HCT116 (cell line): Measurements from ENCODE around the gene RFPL3.

Experiments used
- CEBPB ChIP-seq: IDR thresholded peaks from 2 replicates; pipeline ENCODE4 v1.6.1; 2012; ENCODE audit warnings: low read depth
- EGR1 ChIP-seq: IDR thresholded peaks from 2 replicates; pipeline ENCODE4 v1.6.1; 2012; ENCODE audit warnings: low read depth
- EZH2 ChIP-seq: fragments of 200-600 bp; sonication (generic); IDR thresholded peaks from 2 replicates; pipeline ENCODE4 v1.6.1; 2017; ENCODE audit warnings: antibody characterized with exemption, mixed run types
- EZH2phosphoT487 ChIP-seq: fragments of 200-600 bp; IDR thresholded peaks from 2 replicates; pipeline ENCODE4 v1.6.1; 2018; ENCODE audit warnings: antibody characterized with exemption, borderline replicate concordance
- JUND ChIP-seq: IDR thresholded peaks from 2 replicates; pipeline ENCODE4 v1.6.1; 2012
- MAX ChIP-seq: IDR thresholded peaks from 2 replicates; pipeline ENCODE4 v1.6.1; 2012
- POLR2A ChIP-seq: IDR thresholded peaks from 2 replicates; pipeline ENCODE4 v1.7.0; 2011; ENCODE audit warnings: borderline replicate concordance; ENCODE audit not compliant: insufficient read depth, insufficient read length; ENCODE audit errors: extremely low read depth
- POLR2AphosphoS5 ChIP-seq: IDR thresholded peaks from 2 replicates; pipeline ENCODE4 v1.6.1; 2011; ENCODE audit warnings: mild to moderate bottlenecking, low read depth, low read length, moderate library complexity
- REST ChIP-seq: IDR thresholded peaks from 2 replicates; pipeline ENCODE4 v1.6.1; 2012; ENCODE audit warnings: low read depth
- SP1 ChIP-seq: IDR thresholded peaks from 2 replicates; pipeline ENCODE4 v1.6.1; 2012; ENCODE audit warnings: low read depth
- TCF7L2 ChIP-seq: IDR thresholded peaks from 2 replicates; pipeline ENCODE4 v1.7.0; 2011; ENCODE audit warnings: borderline replicate concordance, inconsistent platforms; ENCODE audit not compliant: insufficient read depth, insufficient read length; ENCODE audit errors: extremely low read depth
- ZFX ChIP-seq: fragments of 450-650 bp; IDR thresholded peaks from 2 replicates; pipeline ENCODE4 v1.6.1; 2017
- ZNF274 ChIP-seq: fragments of 200-500 bp; sonication (Bioruptor generic); IDR thresholded peaks from 2 replicates; pipeline ENCODE4 v1.6.1; 2014; ENCODE audit warnings: mild to moderate bottlenecking, low read depth, low read length, inconsistent platforms
- TF ChIP-seq, protein P1 (sequence below), 3 experiments: fragments of 200-600 bp in 1 of 3; sonication (generic) in 1 of 3; IDR thresholded peaks in 2 of 3; conservative IDR thresholded peaks in 1 of 3; 2 replicates each; pipeline ENCODE4 v1.5.1; 2012 to 2017; ENCODE audit warnings: low read depth in 2 of 3, low read length in 2 of 3, antibody characterized with exemption in 1 of 3, borderline replicate concordance in 1 of 3, control low read depth in 1 of 3, mild to moderate bottlenecking in 1 of 3, mixed read lengths in 1 of 3, mixed run types in 1 of 3, moderate library complexity in 1 of 3; ENCODE audit not compliant: insufficient read depth in 1 of 3

- TF ChIP-seq TCF7L2: no peak
- no peak for TF ChIP-seq POLR2A
- no peak for TF ChIP-seq JUND
- no peak for TF ChIP-seq ZNF274
- TF ChIP-seq, protein P1, sequence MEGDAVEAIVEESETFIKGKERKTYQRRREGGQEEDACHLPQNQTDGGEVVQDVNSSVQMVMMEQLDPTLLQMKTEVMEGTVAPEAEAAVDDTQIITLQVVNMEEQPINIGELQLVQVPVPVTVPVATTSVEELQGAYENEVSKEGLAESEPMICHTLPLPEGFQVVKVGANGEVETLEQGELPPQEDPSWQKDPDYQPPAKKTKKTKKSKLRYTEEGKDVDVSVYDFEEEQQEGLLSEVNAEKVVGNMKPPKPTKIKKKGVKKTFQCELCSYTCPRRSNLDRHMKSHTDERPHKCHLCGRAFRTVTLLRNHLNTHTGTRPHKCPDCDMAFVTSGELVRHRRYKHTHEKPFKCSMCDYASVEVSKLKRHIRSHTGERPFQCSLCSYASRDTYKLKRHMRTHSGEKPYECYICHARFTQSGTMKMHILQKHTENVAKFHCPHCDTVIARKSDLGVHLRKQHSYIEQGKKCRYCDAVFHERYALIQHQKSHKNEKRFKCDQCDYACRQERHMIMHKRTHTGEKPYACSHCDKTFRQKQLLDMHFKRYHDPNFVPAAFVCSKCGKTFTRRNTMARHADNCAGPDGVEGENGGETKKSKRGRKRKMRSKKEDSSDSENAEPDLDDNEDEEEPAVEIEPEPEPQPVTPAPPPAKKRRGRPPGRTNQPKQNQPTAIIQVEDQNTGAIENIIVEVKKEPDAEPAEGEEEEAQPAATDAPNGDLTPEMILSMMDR (IDR thresholded peaks at IDR 0.05 in 2 of 3, conservative IDR thresholded peaks at IDR 0.05 in 1 of 3; ENCODE audit: borderline replicate concordance in 1 of 3, insufficient read depth in 1 of 3, low read depth in 2 of 3, low read length in 2 of 3): no peak
- no peak for TF ChIP-seq EZH2phosphoT487
- TF ChIP-seq EZH2: no peak
- no peak for TF ChIP-seq REST
- TF ChIP-seq POLR2AphosphoS5: no peak
- no peak for TF ChIP-seq SP1
- TF ChIP-seq MAX: no peak
- TF ChIP-seq CEBPB: no peak
- no peak for TF ChIP-seq ZFX
- TF ChIP-seq EGR1: no peak
Measured at GRCh38 chr22:32380991-32381390, 23.3 kb downstream of the RFPL3 start.
